Peyer's patch (tissue), 4 donors: ENCODE data around the gene TMEM204. TPM values are rescaled to one million over a fixed set of nuclear protein-coding genes. Genes with fewer than 3 reads are reported as not detected.
"Not testable (repeated sequence)": the region's sequence is repeated elsewhere in the genome, so short reads cannot be mapped to it uniquely, and the experiment has no call there.

Experiments used
- DNase-seq, 3 donors: peaks; one replicate each; pipeline ENCODE4 v3.0.0-alpha.2; 2017 to 2019
- H3K27ac ChIP-seq, 4 donors: fragments of 200-600 bp; sonication (generic); one replicate each; pipeline ENCODE4 v1.5.1; 2016 to 2019
- H3K27me3 ChIP-seq, 2 donors: fragments of 200-600 bp; sonication (generic); one replicate each; pipeline ENCODE4 v1.5.1; 2019
- H3K36me3 ChIP-seq, 3 donors: fragments of 200-600 bp; sonication (generic); one replicate each; pipeline ENCODE4 v1.5.1; 2016 to 2019
- H3K4me1 ChIP-seq, 4 donors: fragments of 200-600 bp; sonication (generic); one replicate each; pipeline ENCODE4 v1.5.1; 2016 to 2019
- H3K4me3 ChIP-seq, 4 donors: fragments of 200-600 bp; sonication (generic); 1 replicate in 3 of 4; 2 replicates in 1 of 4; pipeline ENCODE4 v1.5.1; 2016 to 2019; ENCODE audit warnings: mild to moderate bottlenecking in 1 of 4
- H3K9me3 ChIP-seq, 4 donors: fragments of 200-600 bp; sonication (generic); one replicate each; pipeline ENCODE4 v1.5.1; 2016 to 2019; ENCODE audit warnings: mild to moderate bottlenecking in 1 of 4
- POLR2A ChIP-seq, 2 donors: fragments of 450-650 bp; IDR thresholded peaks; one replicate each; pipeline ENCODE4 v1.5.1; 2017; ENCODE audit warnings: antibody characterized with exemption in 2 of 2, mild to moderate bottlenecking in 2 of 2, moderate library complexity in 2 of 2
- total RNA-seq, 4 donors: library from RNA; depleted of rRNA; stranded (reverse); fragments of >200 nt; gene quantifications; one replicate each; pipeline ENCODE4 v1.1.0, GENCODE V29; 2016
- TF ChIP-seq, protein P1 (sequence below), 6 experiments: fragments of 450-650 bp in 4 of 6; fragments of 200-600 bp in 2 of 6; sonication (generic) in 1 of 6; IDR thresholded peaks; one replicate each; pipeline ENCODE4 v1.5.1; 2017 to 2019; ENCODE audit warnings: antibody characterized with exemption in 6 of 6, mild to moderate bottlenecking in 3 of 6, moderate library complexity in 1 of 6

The TMEM204 gene
- total RNA-seq, 4 donors from 2014 or later = 7.4 to 42.1 (median 11.6) TPM

GRCh38 chr16:1590366-1590765, 56.9 kb downstream of the TMEM204 start:
- H3K4me3 ChIP-seq = no peak overlapping the region
- H3K9me3 ChIP-seq = no peaks in the 10 kb centered on the region
- TF ChIP-seq, protein P1, sequence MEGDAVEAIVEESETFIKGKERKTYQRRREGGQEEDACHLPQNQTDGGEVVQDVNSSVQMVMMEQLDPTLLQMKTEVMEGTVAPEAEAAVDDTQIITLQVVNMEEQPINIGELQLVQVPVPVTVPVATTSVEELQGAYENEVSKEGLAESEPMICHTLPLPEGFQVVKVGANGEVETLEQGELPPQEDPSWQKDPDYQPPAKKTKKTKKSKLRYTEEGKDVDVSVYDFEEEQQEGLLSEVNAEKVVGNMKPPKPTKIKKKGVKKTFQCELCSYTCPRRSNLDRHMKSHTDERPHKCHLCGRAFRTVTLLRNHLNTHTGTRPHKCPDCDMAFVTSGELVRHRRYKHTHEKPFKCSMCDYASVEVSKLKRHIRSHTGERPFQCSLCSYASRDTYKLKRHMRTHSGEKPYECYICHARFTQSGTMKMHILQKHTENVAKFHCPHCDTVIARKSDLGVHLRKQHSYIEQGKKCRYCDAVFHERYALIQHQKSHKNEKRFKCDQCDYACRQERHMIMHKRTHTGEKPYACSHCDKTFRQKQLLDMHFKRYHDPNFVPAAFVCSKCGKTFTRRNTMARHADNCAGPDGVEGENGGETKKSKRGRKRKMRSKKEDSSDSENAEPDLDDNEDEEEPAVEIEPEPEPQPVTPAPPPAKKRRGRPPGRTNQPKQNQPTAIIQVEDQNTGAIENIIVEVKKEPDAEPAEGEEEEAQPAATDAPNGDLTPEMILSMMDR (IDR thresholded peaks at IDR 0.05) = no peak
- no peak for TF ChIP-seq POLR2A (IDR thresholded peaks at IDR 0.05)
- H3K4me1 ChIP-seq = no peaks in the 10 kb centered on the region
- DNase-seq = no peak
- H3K27me3 ChIP-seq = no peaks in the 10 kb centered on the region
- no peak overlapping the region for H3K27ac ChIP-seq
- H3K36me3 ChIP-seq = peaks cover 0 to 16% (median 0%) of the 10 kb centered on the region in 3 donors

- TF ChIP-seq, protein P1 (IDR thresholded peaks at IDR 0.05) = no peak
- TF ChIP-seq POLR2A (IDR thresholded peaks at IDR 0.05) = no peak
Observed at GRCh38 chr16:1590930-1591705, 57.7 kb downstream of the TMEM204 start.

DNA sequence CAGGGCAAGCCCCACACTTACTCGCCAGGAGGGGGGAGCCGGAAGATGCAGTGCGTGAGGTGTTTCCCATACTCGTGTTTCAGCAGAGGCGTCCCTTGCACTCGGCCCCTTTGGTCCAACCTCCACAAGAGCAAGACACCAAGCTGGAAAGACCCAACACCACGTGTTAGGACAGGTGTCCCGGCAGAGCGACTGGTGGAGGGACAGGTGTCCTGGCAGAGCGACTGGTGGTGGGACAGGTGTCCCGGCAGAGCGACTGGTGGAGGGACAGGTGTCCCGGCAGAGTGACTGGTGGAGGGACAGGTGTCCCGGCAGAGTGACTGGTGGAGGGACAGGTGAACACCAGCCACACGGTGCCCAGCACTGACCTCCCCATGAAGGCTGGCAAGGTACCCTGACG, 59.0 kb downstream of the TMEM204 start:
- DNase-seq = no peak
- no peaks in the 10 kb centered on the region for H3K27me3 ChIP-seq
- no peaks in the 10 kb centered on the region for H3K4me1 ChIP-seq
- H3K36me3 ChIP-seq = peaks cover 0 to 9% (median 0%) of the 10 kb centered on the region in 3 donors
- no peak overlapping the region for H3K27ac ChIP-seq
- H3K9me3 ChIP-seq = no peaks in the 10 kb centered on the region
- H3K4me3 ChIP-seq = no peak overlapping the region
- TF ChIP-seq, protein P1 (IDR thresholded peaks at IDR 0.05) = no peak
- no peak for TF ChIP-seq POLR2A (IDR thresholded peaks at IDR 0.05)

More at GRCh38 chr16:1590930-1591705, 57.7 kb downstream of the TMEM204 start:
- DNase-seq = no peak
- no peaks in the 10 kb centered on the region for H3K4me1 ChIP-seq
- no peaks in the 10 kb centered on the region for H3K9me3 ChIP-seq
- peaks cover 0 to 13% (median 0%) of the 10 kb centered on the region in 3 donors for H3K36me3 ChIP-seq
- H3K27ac ChIP-seq = no peak overlapping the region
- no peak overlapping the region for H3K4me3 ChIP-seq
- no peaks in the 10 kb centered on the region for H3K27me3 ChIP-seq

GRCh38 chr16:1595511-1595910, 62.0 kb downstream of the TMEM204 start:
- H3K9me3 ChIP-seq, H3K4me1 ChIP-seq, H3K27ac ChIP-seq, DNase-seq, H3K4me3 ChIP-seq, H3K36me3 ChIP-seq, H3K27me3 ChIP-seq: not testable (repeated sequence)

GRCh38 chr16:1596516-1596915, 63.0 kb downstream of the TMEM204 start:
- TF ChIP-seq POLR2A (IDR thresholded peaks at IDR 0.05) = no peak
- TF ChIP-seq, protein P1 (IDR thresholded peaks at IDR 0.05) = no peak
- DNase-seq = no peak
- no peak overlapping the region for H3K4me3 ChIP-seq
- no peak overlapping the region for H3K27ac ChIP-seq
- no peaks in the 10 kb centered on the region for H3K27me3 ChIP-seq
- no peaks in the 10 kb centered on the region for H3K4me1 ChIP-seq
- H3K9me3 ChIP-seq = no peaks in the 10 kb centered on the region
- peaks cover 0 to 11% (median 0%) of the 10 kb centered on the region in 3 donors for H3K36me3 ChIP-seq

DNA sequence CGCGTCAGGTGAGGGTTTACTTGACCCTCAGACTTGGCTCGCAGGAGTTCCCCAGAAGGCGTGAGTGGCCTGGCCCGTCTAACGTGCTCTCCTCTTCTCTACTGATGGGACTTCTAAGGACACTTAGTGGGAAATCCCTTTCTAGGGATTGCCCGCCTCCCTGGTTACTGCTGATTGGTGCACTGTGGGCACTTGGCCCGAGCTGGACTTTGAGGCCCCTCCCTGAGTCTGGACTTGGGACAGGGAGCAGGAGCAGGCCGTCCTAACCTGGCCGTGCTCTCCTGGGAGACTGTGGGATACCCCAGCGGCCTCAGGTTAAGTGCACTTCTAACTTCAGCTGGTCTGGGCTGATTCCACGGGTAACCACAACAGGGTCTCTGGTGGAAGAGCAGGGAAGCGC, 63.7 kb downstream of the TMEM204 start:
- Histone ChIP-seq H3K36me3 (peaks cover 0 to 10% (median 0%) of the 10 kb centered on the region in 3 donors), H3K27me3 (no peaks in the 10 kb centered on the region), H3K9me3 (no peaks in the 10 kb centered on the region), H3K4me1 (no peaks in the 10 kb centered on the region), H3K27ac (no peak overlapping the region), H3K4me3 (no peak overlapping the region)
- no peak for TF ChIP-seq POLR2A (IDR thresholded peaks at IDR 0.05)
- TF ChIP-seq, protein P1 (IDR thresholded peaks at IDR 0.05) = no peak
- DNase-seq = no peak
